DOHH2 (cell line): ENCODE data around the gene SNTB2.

Source experiments
- CTCF ChIP-seq: fragments of 200-600 bp; sonication (generic); IDR thresholded peaks from one replicate; pipeline ENCODE4 v1.5.1; 2014; ENCODE audit warnings: antibody characterized with exemption, mild to moderate bottlenecking, low read depth, low read length; ENCODE audit not compliant: poor library complexity, severe bottlenecking
- EZH2phosphoT487 ChIP-seq: fragments of 200-600 bp; sonication (generic); IDR thresholded peaks from 2 replicates; pipeline ENCODE4 v1.6.1; 2017; ENCODE audit warnings: borderline replicate concordance, mild to moderate bottlenecking, antibody characterized with exemption, low read length, moderate library complexity, mixed read lengths

GRCh38 chr16:69314534-69314933 lies 127.6 kb downstream of the SNTB2 start:
- TF ChIP-seq CTCF (no peak), EZH2phosphoT487 (no peak)
